Right lobe of liver (tissue), 4 donors: ENCODE measurements around the gene MRPL52.

Source experiments
- CTCF ChIP-seq, 4 donors: fragments of 200-600 bp in 3 of 4; fragments of 450-650 bp in 1 of 4; IDR thresholded peaks; one replicate each; pipeline versions ENCODE4 v1.5.1 to v1.8.0; 2016 to 2022; ENCODE audit warnings: antibody characterized with exemption in 4 of 4, mild to moderate bottlenecking in 2 of 4
- POLR2A ChIP-seq: fragments of 450-650 bp; IDR thresholded peaks from one replicate; pipeline ENCODE4 v1.6.1; 2017; ENCODE audit warnings: antibody characterized with exemption, mild to moderate bottlenecking
- donor health status: DM: no; HTN: no; CAD: no.
- donor health status: DM: no; HTN: no; CAD: no.
- donor health status: DM: no; HTN: yes; CAD: no.

GRCh38 chr14:22854963-22855724 lies 25.5 kb downstream of the MRPL52 start:
- TF ChIP-seq CTCF (IDR thresholded peaks at IDR 0.05), result no peak
- no peak for TF ChIP-seq POLR2A
